H1 (cell line): ENCODE results near the gene MICU1. TPM values are rescaled to one million over a fixed set of nuclear protein-coding genes. Genes with fewer than 3 reads are reported as not detected.

Experiments
- CTCF ChIA-PET: fragments of 300-600 bp; sonication (Branson Sonifier 250); formaldehyde crosslinking; loops from one replicate; lab custom pipeline; 2021; ENCODE audit not compliant: partially characterized antibody; lab: Charles Lee
- POLR2A ChIA-PET: fragments of 300-600 bp; sonication (Branson Sonifier 250); formaldehyde crosslinking; loops from one replicate; lab custom pipeline; 2021; ENCODE audit warnings: inconsistent platforms; ENCODE audit not compliant: partially characterized antibody; lab: Charles Lee
- DNase-seq, 2 experiments: peaks; one replicate each; pipeline versions ENCODE4 v3.0.0 to v3.0.0-alpha.2; 2010 to 2022; ENCODE audit warnings: low spot score in 2 of 2, low read depth in 1 of 2, mixed read lengths in 1 of 2
- FAIRE-seq: peaks from 2 replicates; lab custom pipeline; 2011; peaks lifted over from hg19 to GRCh38; lab: Jason Lieb, UNC
- H2AFZ ChIP-seq: 2 replicates; pipeline ENCODE4 v1.8.1; 2012; ENCODE audit warnings: low read length, inconsistent platforms
- H2AK5ac ChIP-seq: 2 replicates; pipeline ENCODE4 v1.6.1; 2013; ENCODE audit warnings: low read depth, low read length
- H2BK120ac ChIP-seq: replicated peaks from 2 replicates; pipeline ENCODE3; 2013; ENCODE audit warnings: low read depth, low read length, inconsistent platforms
- H2BK12ac ChIP-seq: 2 replicates; pipeline ENCODE4 v1.6.1; 2013; ENCODE audit warnings: low read depth, low read length
- H2BK15ac ChIP-seq: 2 replicates; pipeline ENCODE4 v1.6.1; 2013; ENCODE audit warnings: low read length
- H2BK20ac ChIP-seq: 2 replicates; pipeline ENCODE4 v1.6.1; 2013; ENCODE audit warnings: low read length
- H2BK5ac ChIP-seq: 2 replicates; pipeline ENCODE4 v1.6.1; 2013; ENCODE audit warnings: low read depth, low read length
- H3K14ac ChIP-seq: 2 replicates; pipeline ENCODE4 v1.6.1; 2013; ENCODE audit warnings: inconsistent platforms; ENCODE audit not compliant: insufficient read length
- H3K18ac ChIP-seq: 2 replicates; pipeline ENCODE4 v1.6.1; 2013; ENCODE audit warnings: low read length; ENCODE audit errors: extremely low read depth
- H3K23ac ChIP-seq: 2 replicates; pipeline ENCODE4 v1.6.1; 2013; ENCODE audit warnings: inconsistent platforms; ENCODE audit not compliant: insufficient read length
- H3K23me2 ChIP-seq: 2 replicates; pipeline ENCODE4 v1.6.1; 2013; ENCODE audit warnings: low read depth, low read length
- H3K27ac ChIP-seq: 2 replicates; pipeline ENCODE4 v1.6.1; 2011; ENCODE audit warnings: low read depth, low read length, inconsistent platforms
- H3K27me3 ChIP-seq, 4 experiments: replicated peaks in 1 of 4; 1 replicate in 1 of 4; 2 replicates in 3 of 4; pipeline versions ENCODE4 v1.6.1 to v1.8.1; 2011 to 2013; ENCODE audit warnings: low read length in 3 of 4, mild to moderate bottlenecking in 3 of 4, inconsistent platforms in 2 of 4, mixed read lengths in 2 of 4, moderate library complexity in 1 of 4; ENCODE audit not compliant: control insufficient read depth in 3 of 4, insufficient read depth in 3 of 4; ENCODE audit errors: extremely low read depth in 1 of 4
- H3K36me3 ChIP-seq, 4 experiments: 2 replicates each; pipeline versions ENCODE4 v1.6.1 to v1.8.1; 2011 to 2013; ENCODE audit warnings: mild to moderate bottlenecking in 4 of 4, low read length in 3 of 4, moderate library complexity in 2 of 4, control low read depth in 1 of 4, inconsistent platforms in 1 of 4; ENCODE audit not compliant: insufficient read depth in 4 of 4, control insufficient read depth in 2 of 4
- H3K4ac ChIP-seq: replicated peaks from 2 replicates; pipeline ENCODE3; 2013; ENCODE audit warnings: low read length, low read depth, mixed read lengths, inconsistent platforms; ENCODE audit not compliant: insufficient read length
- H3K4me1 ChIP-seq, 4 experiments: replicated peaks in 1 of 4; 1 replicate in 1 of 4; 2 replicates in 3 of 4; pipeline versions ENCODE4 v1.6.1 to v1.8.1; 2011 to 2013; ENCODE audit warnings: low read length in 3 of 4, inconsistent platforms in 2 of 4, mixed read lengths in 1 of 4; ENCODE audit not compliant: insufficient read depth in 4 of 4, control insufficient read depth in 3 of 4
- H3K4me2 ChIP-seq, 2 experiments: 2 replicates each; pipeline versions ENCODE4 v1.6.1 to v1.8.1; 2011 to 2013; ENCODE audit warnings: low read depth in 2 of 2, low read length in 2 of 2, control low read depth in 1 of 2, inconsistent platforms in 1 of 2, mild to moderate bottlenecking in 1 of 2; ENCODE audit not compliant: insufficient read depth in 1 of 2
- H3K4me3 ChIP-seq, 4 experiments: fragments of 200-600, 300-600 bp in 1 of 4; sonication (generic), shearing (Covaris generic), sonication (Bioruptor Twin) in 1 of 4; 2 replicates each; pipeline versions ENCODE4 v1.5.1 to v1.8.1; 2011 to 2016; ENCODE audit warnings: low read length in 4 of 4, low read depth in 3 of 4, control low read depth in 2 of 4, inconsistent platforms in 2 of 4, mild to moderate bottlenecking in 2 of 4, mixed read lengths in 1 of 4, moderate library complexity in 1 of 4; ENCODE audit not compliant: insufficient read depth in 2 of 4; ENCODE audit errors: extremely low read depth in 1 of 4
- H3K56ac ChIP-seq: replicated peaks from 2 replicates; pipeline ENCODE3; 2013; ENCODE audit warnings: low read depth, mild to moderate bottlenecking, mixed read lengths, low read length, inconsistent platforms; ENCODE audit not compliant: insufficient read length
- H3K79me1 ChIP-seq: 2 replicates; pipeline ENCODE4 v1.6.1; 2013; ENCODE audit warnings: low read depth, low read length, control low read depth
- H3K79me2 ChIP-seq, 2 experiments: 2 replicates each; pipeline versions ENCODE4 v1.6.1 to v1.8.1; 2012 to 2013; ENCODE audit warnings: low read length in 2 of 2, mild to moderate bottlenecking in 2 of 2, inconsistent platforms in 1 of 2; ENCODE audit not compliant: insufficient read depth in 2 of 2, control insufficient read depth in 1 of 2
- H3K9ac ChIP-seq, 4 experiments: replicated peaks in 1 of 4; 1 replicate in 1 of 4; 2 replicates in 3 of 4; pipeline versions ENCODE4 v1.6.1 to v1.8.1; 2011 to 2013; ENCODE audit warnings: low read depth in 3 of 4, low read length in 3 of 4, control low read depth in 2 of 4, mild to moderate bottlenecking in 2 of 4, moderate library complexity in 2 of 4, inconsistent platforms in 1 of 4; ENCODE audit errors: extremely low read depth in 1 of 4
- H3K9me3 ChIP-seq, 2 experiments: 2 replicates each; pipeline versions ENCODE4 v1.6.1 to v1.8.1; 2012 to 2013; ENCODE audit warnings: mild to moderate bottlenecking in 2 of 2, moderate library complexity in 2 of 2, control low read depth in 1 of 2, inconsistent platforms in 1 of 2, low read depth in 1 of 2, low read length in 1 of 2, mixed read lengths in 1 of 2; ENCODE audit not compliant: insufficient read depth in 2 of 2
- H4K20me1 ChIP-seq, 2 experiments: replicated peaks in 1 of 2; 2 replicates each; pipeline versions ENCODE3 to v1.8.1; 2011 to 2013; ENCODE audit warnings: inconsistent platforms in 2 of 2, low read length in 2 of 2, mild to moderate bottlenecking in 1 of 2; ENCODE audit not compliant: insufficient read depth in 2 of 2, control insufficient read depth in 1 of 2
- H4K5ac ChIP-seq: 2 replicates; pipeline ENCODE4 v1.6.1; 2013; ENCODE audit warnings: low read length, low read depth, mixed read lengths, inconsistent platforms; ENCODE audit not compliant: insufficient read length
- H4K8ac ChIP-seq: 2 replicates; pipeline ENCODE4 v1.8.0; 2013; ENCODE audit warnings: mild to moderate bottlenecking, moderate library complexity, low read length, inconsistent platforms; ENCODE audit not compliant: insufficient read depth; ENCODE audit errors: extremely low read depth
- H4K91ac ChIP-seq: replicated peaks from 2 replicates; pipeline ENCODE3; 2013; ENCODE audit warnings: low read length, mixed read lengths, inconsistent platforms; ENCODE audit not compliant: insufficient read length
- HDAC2 ChIP-seq, 2 experiments: fragments of 300-600 bp in 1 of 2; sonication (generic) in 1 of 2; IDR thresholded peaks; 2 replicates each; pipeline ENCODE4 v1.6.1; 2011 to 2012; ENCODE audit warnings: low read depth in 2 of 2, low read length in 2 of 2, mild to moderate bottlenecking in 2 of 2, moderate library complexity in 2 of 2, borderline replicate concordance in 1 of 2, inconsistent platforms in 1 of 2
- KDM4A ChIP-seq: IDR thresholded peaks from one replicate; pipeline ENCODE4 v1.7.1; 2012; ENCODE audit warnings: low read depth, mild to moderate bottlenecking, moderate library complexity, low read length, inconsistent platforms; ENCODE audit not compliant: severe bottlenecking
- NRF1 ChIP-seq: IDR thresholded peaks from 2 replicates; pipeline ENCODE4 v1.6.1; 2011; ENCODE audit warnings: mild to moderate bottlenecking, low read depth, low read length, improper control_type of control experiment
- POLR2A ChIP-seq, 2 experiments: IDR thresholded peaks; 1 replicate in 1 of 2; 2 replicates in 1 of 2; pipeline ENCODE4 v1.6.1; 2011; ENCODE audit warnings: low read depth in 2 of 2, low read length in 2 of 2, mild to moderate bottlenecking in 2 of 2; ENCODE audit errors: control extremely low read depth in 1 of 2
- USF2 ChIP-seq: IDR thresholded peaks from 2 replicates; pipeline ENCODE4 v1.6.1; 2011; ENCODE audit warnings: low read length, improper control_type of control experiment
- WGBS, 2 experiments: shearing (Covaris generic) in 1 of 2; methylation state at CpG; one replicate each; pipeline versions ENCODE4 v1.1.6 to v1.1.7; 2013 to 2015; ENCODE audit warnings: low lambda C conversion rate in 2 of 2, mixed read lengths in 2 of 2, inconsistent platforms in 1 of 2, low coverage in 1 of 2, missing lambda C conversion rate in 1 of 2; ENCODE audit not compliant: insufficient replicate concordance in 2 of 2, insufficient coverage in 1 of 2, insufficient read length in 1 of 2; ENCODE audit errors: extremely low coverage in 1 of 2, missing lambda C conversion rate in 1 of 2; 5-methylcytosine and 5-hydroxymethylcytosine counted together
- polyA plus RNA-seq, 7 experiments: library from polyadenylated mRNA; depleted of rRNA in 3 of 7; stranded (reverse) in 5 of 7; unstranded in 2 of 7; fragments of >200 nt in 5 of 7; fragments of 200-250 nt in 2 of 7; gene quantifications; 1 replicate in 5 of 7; 2 replicates in 1 of 7; 4 replicates in 1 of 7; pipeline versions ENCODE4 v1.2.1 to v1.2.3, GENCODE V29; 2011 to 2013; ENCODE audit warnings: missing spikeins in 2 of 7, mixed read lengths in 2 of 7
- total RNA-seq: library from RNA; stranded (reverse); fragmentation: NEBNext Ultra II Directional; extraction: Animal tissue kit (Norgen Biotek cat#: 25700); gene quantifications from 2 replicates; pipeline ENCODE4 v1.2.1, GENCODE V29; 2021

Gene MICU1
- total and polyA plus RNA-seq, 2 of the 8 experiments (the other 6 are each of a cell fraction or from before 2014, with no cell fraction given): 18.0 to 36.7 TPM

GRCh38 chr10:72353028-72353964 lies 272.6 kb downstream of the MICU1 start:
- peak overlapping the region; percentile 100; the same call in 1 of the 2 replicates for H2BK5ac ChIP-seq
- H3K23me2 ChIP-seq: peaks cover 7% of the 10 kb centered on the region; the same call in 1 of the 2 replicates
- FAIRE-seq (no peak), DNase-seq (no peak)
- peaks cover 0 to 3% of the 10 kb centered on the region in 2 experiments for H4K20me1 ChIP-seq
- TF ChIP-seq KDM4A (no peak), USF2 (peak; percentile 72), NRF1 (no peak), HDAC2 (IDR thresholded peaks at IDR 0.05; ENCODE audit: borderline replicate concordance in 1 of 2, low read depth in 2 of 2, low read length in 2 of 2) (0 out of 4 replicates have a peak, but pooled peaks of 1 of the 2 experiments have one; percentile 18), POLR2A (IDR thresholded peaks at IDR 0.05; ENCODE audit: control extremely low read depth in 1 of 2, low read depth in 2 of 2, low read length in 2 of 2) (peak in 1 of 2 experiments; percentile 51; a peak in 1 of 3 replicates)
- peak overlapping the region; percentile 81 for H4K8ac ChIP-seq
- H4K91ac ChIP-seq: no peak overlapping the region
- H3K79me1 ChIP-seq: peaks cover 24% of the 10 kb centered on the region
- peak overlapping the region; percentile 82 to 93 for H3K4me2 ChIP-seq
- H2AK5ac ChIP-seq: peak overlapping the region; percentile 18; the same call in 1 of the 2 replicates
- H2BK15ac ChIP-seq: no peak overlapping the region
- no peak overlapping the region for H3K14ac ChIP-seq
- H3K23ac ChIP-seq: no peak overlapping the region
- no peaks in the 10 kb centered on the region for H3K9me3 ChIP-seq
- peaks cover 8 to 40% of the 10 kb centered on the region in 2 experiments; a peak in 3 of 4 replicates for H3K79me2 ChIP-seq
- peak overlapping the region in 3 of 4 experiments; percentile 99 to 100 (median 99); a peak in 5 of 7 replicates for H3K9ac ChIP-seq
- peaks cover 5 to 7% (median 6%) of the 10 kb centered on the region in 4 experiments; a peak in 6 of 7 replicates for H3K4me1 ChIP-seq
- H3K27me3 ChIP-seq: no peaks in the 10 kb centered on the region
- no peak overlapping the region; the same call in 1 of the 2 replicates for H3K18ac ChIP-seq
- no peak overlapping the region for H2BK120ac ChIP-seq
- peaks cover 0 to 14% (median 0%) of the 10 kb centered on the region in 4 experiments; a peak in 2 of 8 replicates for H3K36me3 ChIP-seq
- H3K4me3 ChIP-seq: peak overlapping the region; percentile 86 to 100 (median 92)
- peak overlapping the region; percentile 48 for H3K4ac ChIP-seq
- no peak overlapping the region for H2BK12ac ChIP-seq
- 0 out of 2 replicates have a peak overlapping the region, but pooled peaks have one; percentile 98 for H3K27ac ChIP-seq
- POLR2A ChIA-PET: interaction anchor here (0.8 to 5.4 kb wide), 13 partner anchors 11 to 743 kb away, joined by 3 to 64 read pairs (median 4); partner anchors contain the start of genes DDIT4 and MICU1
- H2AFZ ChIP-seq: no peak overlapping the region
- WGBS, 2 experiments: 60% methylated on average over 18 of the region's 18 CpGs; no CpG with 5 or more reads in 1 of the 2 experiments
- no peak overlapping the region for H4K5ac ChIP-seq
- no peak overlapping the region for H2BK20ac ChIP-seq
- CTCF ChIA-PET: interaction anchor here (0.7 to 2.5 kb wide), 4 partner anchors 11 to 79 kb away, joined by 3 to 6 read pairs (median 3); partner anchors contain the start of gene DDIT4
- no peak overlapping the region for H3K56ac ChIP-seq
